ENCODE measurements around the gene POLR2M. TPM values are rescaled to one million over a fixed set of nuclear protein-coding genes. Genes with fewer than 3 reads are reported as not detected.

Gene POLR2M
- polyA plus RNA-seq, 1 donor from 2014 or later, result 204 TPM

GRCh38 chr15:57663262-57663661 lies 43.3 kb upstream of the POLR2M start:
- Histone ChIP-seq H3K4me3 (ENCODE audit: low read length) (no peak overlapping the region), H2AFZ (ENCODE audit: low read depth, low read length) (no peak overlapping the region), H3K9me3 (ENCODE audit: low read length) (no peaks in the 10 kb centered on the region), H3K36me3 (ENCODE audit: insufficient read depth, low read length) (no peaks in the 10 kb centered on the region), H3K27me3 (ENCODE audit: insufficient read depth, low read depth, low read length) (no peaks in the 10 kb centered on the region), H3K4me2 (ENCODE audit: low read length) (no peak overlapping the region), H4K20me1 (ENCODE audit: insufficient read depth) (no peaks in the 10 kb centered on the region), H3F3A (ENCODE audit: insufficient read depth, low read length, poor library complexity, severe bottlenecking) (no peaks in the 10 kb centered on the region), H3K27ac (ENCODE audit: low read length) (no peak overlapping the region), H3K79me2 (replicated peaks; ENCODE audit: insufficient read depth, low read length) (no peaks in the 10 kb centered on the region), H3K9ac (ENCODE audit: low read length) (no peak overlapping the region), H3K9me2 (ENCODE audit: insufficient read depth, low read length) (no peaks in the 10 kb centered on the region)
- TF ChIP-seq REST (IDR thresholded peaks at IDR 0.05; ENCODE audit: borderline replicate concordance) (no peak), EZH2 (IDR thresholded peaks at IDR 0.05; ENCODE audit: borderline replicate concordance, insufficient read depth, low read length, poor library complexity, severe bottlenecking) (no peak), POLR2AphosphoS5 (IDR thresholded peaks at IDR 0.05) (no peak), TAF1 (IDR thresholded peaks at IDR 0.05; ENCODE audit: low read depth) (no peak), CTCF (IDR thresholded peaks at IDR 0.05; ENCODE audit: poor library complexity, severe bottlenecking) (no peak), RAD21 (conservative IDR thresholded peaks at IDR 0.05) (no peak), MXI1 (conservative IDR thresholded peaks at IDR 0.05; ENCODE audit: poor library complexity, severe bottlenecking) (no peak), SMC3 (conservative IDR thresholded peaks at IDR 0.05; ENCODE audit: poor library complexity) (no peak), EP300 (conservative IDR thresholded peaks at IDR 0.05; ENCODE audit: poor library complexity, severe bottlenecking) (no peak)

GRCh38 chr15:57665194-57665593 lies 41.3 kb upstream of the POLR2M start:
- H3K9me2 ChIP-seq (ENCODE audit: insufficient read depth, low read length), result no peaks in the 10 kb centered on the region
- no peak overlapping the region for H2AFZ ChIP-seq (ENCODE audit: low read depth, low read length)
- H3K9ac ChIP-seq (ENCODE audit: low read length), result no peak overlapping the region
- H3K27ac ChIP-seq (ENCODE audit: low read length), result no peak overlapping the region
- TF ChIP-seq SMC3 (conservative IDR thresholded peaks at IDR 0.05; ENCODE audit: poor library complexity) (no peak), RAD21 (conservative IDR thresholded peaks at IDR 0.05) (no peak), POLR2AphosphoS5 (IDR thresholded peaks at IDR 0.05) (no peak), CTCF (IDR thresholded peaks at IDR 0.05; ENCODE audit: poor library complexity, severe bottlenecking) (no peak), TAF1 (IDR thresholded peaks at IDR 0.05; ENCODE audit: low read depth) (no peak), REST (IDR thresholded peaks at IDR 0.05; ENCODE audit: borderline replicate concordance) (no peak), EZH2 (IDR thresholded peaks at IDR 0.05; ENCODE audit: borderline replicate concordance, insufficient read depth, low read length, poor library complexity, severe bottlenecking) (no peak), EP300 (conservative IDR thresholded peaks at IDR 0.05; ENCODE audit: poor library complexity, severe bottlenecking) (no peak), MXI1 (conservative IDR thresholded peaks at IDR 0.05; ENCODE audit: poor library complexity, severe bottlenecking) (no peak)
- no peaks in the 10 kb centered on the region for H4K20me1 ChIP-seq (ENCODE audit: insufficient read depth)
- no peak overlapping the region for H3K4me3 ChIP-seq (ENCODE audit: low read length)
- H3K4me2 ChIP-seq (ENCODE audit: low read length), result no peak overlapping the region
- H3K36me3 ChIP-seq (ENCODE audit: insufficient read depth, low read length), result no peaks in the 10 kb centered on the region
- H3K27me3 ChIP-seq (ENCODE audit: insufficient read depth, low read depth, low read length), result no peaks in the 10 kb centered on the region
- no peaks in the 10 kb centered on the region for H3K9me3 ChIP-seq (ENCODE audit: low read length)
- no peaks in the 10 kb centered on the region for H3F3A ChIP-seq (ENCODE audit: insufficient read depth, low read length, poor library complexity, severe bottlenecking)
- no peaks in the 10 kb centered on the region for H3K79me2 ChIP-seq (replicated peaks; ENCODE audit: insufficient read depth, low read length)
